ENCODE results near the gene PPARGC1A.

PPARGC1A gene

DNA sequence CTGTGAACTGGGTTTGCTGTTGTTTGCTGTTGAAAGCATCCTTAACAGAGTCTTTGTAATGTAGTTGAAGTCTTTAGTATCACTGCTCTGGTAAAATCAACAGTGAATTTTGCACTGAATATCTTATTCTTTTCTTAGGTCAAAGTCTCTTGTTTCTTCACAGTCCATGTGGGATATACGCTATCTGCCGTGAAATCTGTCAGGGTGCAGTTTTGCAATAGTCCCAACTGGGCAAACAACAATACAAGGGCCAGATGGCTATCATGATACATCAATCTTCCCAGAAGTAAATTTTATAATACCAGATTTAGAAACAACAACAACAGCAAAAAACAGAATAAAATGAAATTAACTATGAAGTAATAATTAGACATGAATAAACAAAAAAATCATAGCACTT is 123.5 kb downstream of the PPARGC1A start:
- DNase-seq: no peak

DNA sequence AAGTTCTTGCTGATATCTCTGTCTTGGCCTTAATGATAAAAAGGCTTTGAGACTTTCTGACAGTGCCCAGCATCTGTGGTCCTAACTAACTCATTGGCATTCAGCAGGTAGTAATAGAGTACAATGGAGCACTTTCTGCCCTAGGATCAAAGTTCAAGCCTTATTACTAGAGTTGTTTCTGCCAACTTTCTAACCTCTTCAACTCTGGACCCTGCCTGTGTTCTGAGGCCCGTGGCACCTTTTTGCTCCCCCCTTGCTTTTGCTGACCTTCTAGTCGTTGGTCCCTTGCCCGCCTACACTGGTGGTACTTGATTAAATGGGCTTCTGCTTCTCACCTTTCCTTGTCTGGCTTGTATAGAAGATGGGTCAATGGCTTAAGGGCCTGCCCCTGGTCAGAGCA is 126.3 kb downstream of the PPARGC1A start:
- DNase-seq: no peak

DNA sequence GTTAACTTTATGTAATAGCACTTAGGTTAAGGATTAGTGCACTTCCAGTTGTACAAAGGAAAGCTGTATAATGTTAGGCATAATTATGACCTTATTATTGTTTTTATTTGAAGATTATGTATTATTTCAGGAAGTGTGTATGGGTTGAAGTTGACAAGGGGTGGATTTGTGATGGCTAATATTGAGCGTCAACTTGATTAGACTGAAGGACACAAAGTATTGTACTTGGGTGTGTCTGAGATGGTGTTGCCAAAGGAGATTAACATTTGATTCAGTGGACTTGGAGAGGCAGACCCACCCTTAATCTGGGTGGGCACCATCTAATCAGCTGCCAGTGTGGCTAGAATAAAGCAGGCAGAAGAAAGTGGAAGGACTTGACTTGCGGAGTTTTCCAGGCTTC is 127.3 kb downstream of the PPARGC1A start:
- no peak for DNase-seq

DNA sequence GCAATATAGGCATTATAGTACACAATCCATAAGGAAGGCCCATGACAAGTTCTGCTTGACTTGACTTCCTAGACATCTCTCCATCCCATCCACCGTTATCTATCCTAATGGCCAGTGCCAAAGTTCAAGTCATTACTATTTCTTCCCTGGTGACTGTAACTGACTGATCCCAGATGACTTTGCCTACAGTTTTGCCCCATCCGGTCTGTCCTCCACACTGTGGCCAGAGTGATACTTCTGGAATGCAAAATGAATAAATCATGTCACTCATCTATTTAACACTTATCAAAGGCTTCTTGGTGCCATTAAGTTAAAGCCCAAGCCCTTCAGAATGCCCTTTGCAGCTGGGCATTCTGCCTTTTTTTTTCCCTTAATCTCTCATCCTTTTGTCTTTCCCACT is 130.8 kb downstream of the PPARGC1A start:
- no peak for DNase-seq

DNA sequence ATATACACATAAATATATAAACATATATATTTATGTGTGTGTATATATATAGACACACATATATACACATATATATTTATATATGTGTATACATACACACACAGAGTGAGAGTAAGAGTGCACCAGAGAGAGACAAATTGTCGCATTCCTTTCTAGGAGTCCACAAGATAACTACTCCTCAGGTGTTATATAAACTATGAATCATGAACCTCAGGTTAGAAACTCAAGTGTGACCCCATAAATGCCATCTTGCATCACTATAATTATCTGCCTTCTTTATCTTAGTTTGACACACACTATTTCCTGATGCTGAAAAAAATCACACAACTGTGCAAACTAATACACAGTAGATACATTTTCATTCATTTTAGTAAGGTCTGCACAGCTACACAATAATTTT is 135.2 kb downstream of the PPARGC1A start:
- DNase-seq: no peak

DNA sequence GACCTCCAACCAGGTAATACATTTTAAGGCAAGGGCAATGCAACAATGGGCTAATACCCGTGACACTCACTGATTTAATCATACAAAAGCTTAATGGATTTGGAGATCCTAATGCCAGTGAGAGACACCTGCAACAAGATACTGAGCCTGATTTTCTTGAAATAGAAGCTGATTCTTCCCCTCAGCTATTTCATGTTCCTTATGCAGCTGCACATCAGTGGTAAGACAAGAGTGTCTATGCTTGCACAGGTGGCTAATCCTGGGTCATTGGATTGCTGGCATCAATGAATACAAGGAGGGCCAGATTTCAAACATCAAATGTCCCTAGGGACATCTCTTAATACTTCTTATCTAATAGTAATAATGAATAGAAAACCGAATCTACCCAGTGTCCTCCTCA is 139.7 kb downstream of the PPARGC1A start:
- no peak for DNase-seq

DNA sequence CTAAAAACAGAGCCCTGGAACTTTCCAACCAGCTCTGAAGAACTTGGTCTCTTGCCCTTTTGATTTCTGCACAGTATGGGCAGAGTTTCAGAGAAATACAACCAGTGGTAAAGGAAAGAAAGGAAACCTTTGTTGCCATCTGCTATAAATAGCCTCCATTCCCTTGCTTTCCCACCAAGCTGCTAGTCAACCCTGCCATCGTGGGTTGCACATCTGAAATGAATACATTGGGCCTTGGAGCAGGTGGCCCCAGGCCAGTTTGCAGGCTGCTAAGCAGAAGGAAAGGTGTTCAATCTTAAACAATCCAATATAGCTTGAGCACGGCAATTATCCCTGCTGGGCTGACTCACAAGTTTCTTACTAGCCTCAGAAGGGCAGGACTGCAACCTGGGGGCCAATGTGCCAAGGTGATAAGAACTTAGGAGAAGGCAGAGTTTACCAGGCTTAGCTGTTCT is 142.5 kb downstream of the PPARGC1A start:
- DNase-seq: no peak

DNA sequence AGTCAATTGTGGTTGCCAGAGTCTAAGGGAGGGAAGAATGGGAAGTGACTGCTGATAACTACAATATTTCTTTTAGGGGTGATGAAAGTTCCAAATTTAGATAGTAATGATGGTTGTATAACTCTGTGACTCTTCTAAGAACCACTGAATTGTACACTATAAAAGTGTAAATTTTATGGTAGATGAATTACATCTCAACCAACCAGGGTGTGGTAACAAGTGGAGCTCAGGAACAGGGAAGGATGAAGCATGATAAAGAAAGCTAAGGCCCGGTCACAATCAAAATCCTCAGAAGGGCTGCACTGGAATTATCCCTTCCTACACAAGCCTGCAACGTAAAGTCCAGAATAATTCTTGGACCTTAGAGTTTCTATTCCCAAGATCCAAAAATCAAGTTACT is 143.2 kb downstream of the PPARGC1A start:
- DNase-seq: no peak

DNA sequence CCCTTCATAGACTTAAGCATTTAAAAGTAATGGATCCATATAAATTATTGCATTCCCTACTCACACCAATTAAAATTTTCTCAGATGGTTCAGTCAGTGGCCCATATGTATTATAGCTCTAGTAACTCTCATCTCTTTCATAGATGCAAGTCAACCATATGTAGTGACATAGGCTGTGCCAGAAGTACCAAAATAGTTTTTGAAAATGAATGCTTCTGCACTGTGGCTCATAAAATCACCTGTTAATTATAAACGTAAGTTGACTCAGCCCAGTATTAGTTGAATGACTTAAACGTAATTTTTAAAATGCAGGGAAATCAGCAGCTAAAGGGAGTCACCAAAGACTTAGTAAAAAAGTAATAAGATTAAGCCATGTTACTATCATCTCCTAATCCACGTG is 143.8 kb downstream of the PPARGC1A start:
- DNase-seq: no peak

DNA sequence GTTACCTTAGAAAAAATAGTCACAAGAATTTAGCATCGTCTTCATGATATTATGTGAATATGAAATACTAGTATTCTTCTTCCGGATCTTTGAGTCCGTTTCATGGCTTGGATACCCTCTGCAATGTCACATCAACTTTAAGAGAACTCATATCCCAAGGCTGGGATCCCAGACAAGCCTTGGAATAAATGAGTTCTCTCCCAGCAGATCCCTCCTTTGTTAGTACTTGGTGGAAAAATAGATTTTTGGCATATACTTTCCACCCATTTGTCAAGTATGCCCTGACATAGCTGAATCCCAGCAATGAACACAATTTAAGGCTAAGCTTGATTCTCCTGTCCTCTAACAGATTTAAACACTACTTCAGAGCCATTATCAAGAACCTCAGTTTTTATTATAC is 144.5 kb downstream of the PPARGC1A start:
- no peak for DNase-seq

Measured in NCI-H1092 (cell line).